Neutrophil (primary cell): Measurements from ENCODE around the gene ZSCAN21.

Source experiments
- H3K27ac ChIP-seq: fragments of 200-600 bp; sonication (generic); 2 replicates; pipeline ENCODE4 v1.5.1; 2016; ENCODE audit warnings: mild to moderate bottlenecking, moderate library complexity
- H3K27me3 ChIP-seq: fragments of 200-600 bp; sonication (generic); 2 replicates; pipeline ENCODE4 v1.6.0; 2016; ENCODE audit warnings: mild to moderate bottlenecking
- H3K36me3 ChIP-seq: fragments of 200-600 bp; sonication (generic); 2 replicates; pipeline ENCODE4 v1.5.1; 2017
- H3K4me1 ChIP-seq, 2 experiments: fragments of 200-600 bp in 1 of 2; sonication (generic) in 1 of 2; 1 replicate in 1 of 2; 2 replicates in 1 of 2; pipeline versions ENCODE4 v1.5.1 to v1.6.1; 2013 to 2016; ENCODE audit warnings: low read depth in 1 of 2, low read length in 1 of 2, mild to moderate bottlenecking in 1 of 2, moderate library complexity in 1 of 2; ENCODE audit not compliant: control insufficient read depth in 1 of 2, insufficient read depth in 1 of 2
- H3K4me3 ChIP-seq, 2 experiments: fragments of 200-600 bp in 1 of 2; sonication (generic) in 1 of 2; 1 replicate in 1 of 2; 2 replicates in 1 of 2; pipeline ENCODE4 v1.5.1; 2013 to 2016; ENCODE audit warnings: low read depth in 1 of 2, low read length in 1 of 2, mild to moderate bottlenecking in 1 of 2, moderate library complexity in 1 of 2
- H3K9me3 ChIP-seq: fragments of 200-600 bp; sonication (generic); 2 replicates; pipeline ENCODE4 v1.5.1; 2016
- TF ChIP-seq, protein P1 (sequence below): fragments of 200-600 bp; sonication (generic); IDR thresholded peaks from 2 replicates; pipeline ENCODE4 v1.5.1; 2016; ENCODE audit warnings: antibody characterized with exemption

ZSCAN21 gene

DNA sequence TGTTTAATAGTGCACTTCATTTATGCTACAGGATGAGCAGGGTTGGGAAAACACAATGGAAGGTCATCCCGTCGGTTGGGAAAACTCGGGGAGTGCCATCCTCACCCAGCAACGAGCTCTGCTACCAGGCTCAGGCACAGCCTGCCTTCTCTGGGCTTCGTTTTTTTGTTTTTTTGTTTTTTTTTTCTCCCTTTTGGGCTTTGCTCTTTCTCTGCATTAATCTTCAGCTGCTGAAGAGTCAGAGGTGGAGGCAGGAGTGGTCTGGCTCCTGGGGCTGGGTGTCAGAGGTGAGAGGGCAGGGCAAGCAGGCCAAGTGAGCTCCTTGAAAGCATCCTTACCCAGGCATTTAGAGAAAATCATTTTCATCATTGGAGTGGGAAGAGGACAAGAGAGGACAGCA, 20.4 kb downstream of the ZSCAN21 start:
- H3K4me1 ChIP-seq: no peaks in the 10 kb centered on the region
- peaks cover 57% of the 10 kb centered on the region for H3K36me3 ChIP-seq
- H3K27ac ChIP-seq: no peak overlapping the region
- TF ChIP-seq, protein P1, sequence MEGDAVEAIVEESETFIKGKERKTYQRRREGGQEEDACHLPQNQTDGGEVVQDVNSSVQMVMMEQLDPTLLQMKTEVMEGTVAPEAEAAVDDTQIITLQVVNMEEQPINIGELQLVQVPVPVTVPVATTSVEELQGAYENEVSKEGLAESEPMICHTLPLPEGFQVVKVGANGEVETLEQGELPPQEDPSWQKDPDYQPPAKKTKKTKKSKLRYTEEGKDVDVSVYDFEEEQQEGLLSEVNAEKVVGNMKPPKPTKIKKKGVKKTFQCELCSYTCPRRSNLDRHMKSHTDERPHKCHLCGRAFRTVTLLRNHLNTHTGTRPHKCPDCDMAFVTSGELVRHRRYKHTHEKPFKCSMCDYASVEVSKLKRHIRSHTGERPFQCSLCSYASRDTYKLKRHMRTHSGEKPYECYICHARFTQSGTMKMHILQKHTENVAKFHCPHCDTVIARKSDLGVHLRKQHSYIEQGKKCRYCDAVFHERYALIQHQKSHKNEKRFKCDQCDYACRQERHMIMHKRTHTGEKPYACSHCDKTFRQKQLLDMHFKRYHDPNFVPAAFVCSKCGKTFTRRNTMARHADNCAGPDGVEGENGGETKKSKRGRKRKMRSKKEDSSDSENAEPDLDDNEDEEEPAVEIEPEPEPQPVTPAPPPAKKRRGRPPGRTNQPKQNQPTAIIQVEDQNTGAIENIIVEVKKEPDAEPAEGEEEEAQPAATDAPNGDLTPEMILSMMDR: no peak
- H3K9me3 ChIP-seq: peaks cover 32% of the 10 kb centered on the region
- no peak overlapping the region for H3K4me3 ChIP-seq
- no peaks in the 10 kb centered on the region for H3K27me3 ChIP-seq

DNA sequence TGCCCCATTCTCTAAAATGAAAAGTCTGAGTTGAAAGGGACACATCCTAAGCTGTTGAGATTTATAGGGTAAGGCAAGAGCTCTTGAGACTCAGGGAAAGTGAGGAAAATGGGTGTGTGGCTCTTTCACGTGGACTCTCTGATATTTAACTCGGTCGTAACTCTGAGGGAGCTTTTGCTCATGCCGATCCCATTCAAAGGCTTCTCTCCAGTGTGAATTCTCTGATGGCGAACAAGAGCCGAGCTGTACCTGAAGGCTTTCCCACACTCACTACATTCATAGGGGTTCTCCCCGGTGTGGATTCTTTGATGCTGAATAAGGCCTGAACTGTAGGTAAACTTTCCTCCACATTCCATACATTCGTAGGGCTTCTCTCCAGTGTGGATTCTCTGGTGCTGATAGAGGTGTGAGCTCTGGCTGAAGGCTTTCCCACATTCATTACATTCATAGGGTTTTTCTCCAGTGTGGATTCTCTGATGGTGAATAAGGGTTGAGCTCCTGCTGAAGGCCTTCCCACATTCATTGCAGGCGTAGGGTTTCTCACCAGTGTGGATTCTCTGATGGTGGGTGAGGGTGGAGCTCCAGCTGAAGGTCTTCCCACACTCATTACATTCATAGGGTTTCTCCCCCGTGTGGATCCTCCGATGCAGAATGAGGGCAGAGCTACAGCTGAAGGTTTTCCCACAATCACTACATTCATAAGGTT, 21.6 kb downstream of the ZSCAN21 start:
- TF ChIP-seq, protein P1: no peak
- Histone ChIP-seq H3K4me1 (no peaks in the 10 kb centered on the region), H3K36me3 (peaks cover 63% of the 10 kb centered on the region), H3K4me3 (no peak overlapping the region), H3K27me3 (no peaks in the 10 kb centered on the region), H3K9me3 (peaks cover 32% of the 10 kb centered on the region), H3K27ac (no peak overlapping the region)

DNA sequence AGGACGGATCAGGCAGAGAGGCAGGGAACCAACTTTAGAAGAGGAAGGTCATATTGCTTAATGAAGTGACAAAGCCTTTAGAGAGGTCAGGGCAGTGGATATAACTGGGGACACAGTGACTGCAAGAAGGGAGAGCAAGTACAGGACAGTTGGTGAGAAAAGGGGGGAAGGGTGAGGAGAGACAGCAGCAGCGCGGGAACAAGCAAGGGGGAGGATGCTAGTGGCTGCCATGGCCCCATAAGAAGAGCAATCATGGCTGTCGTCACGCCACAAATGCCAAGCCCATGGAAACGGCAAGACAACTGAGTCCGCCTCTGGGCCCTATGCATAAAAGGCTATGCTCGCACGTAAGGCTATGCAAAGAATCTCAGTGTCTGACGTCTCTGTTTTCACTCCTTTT, 22.9 kb downstream of the ZSCAN21 start:
- peaks cover 32% of the 10 kb centered on the region for H3K9me3 ChIP-seq
- no peak overlapping the region for H3K4me3 ChIP-seq
- H3K27me3 ChIP-seq: no peaks in the 10 kb centered on the region
- no peaks in the 10 kb centered on the region for H3K4me1 ChIP-seq
- H3K27ac ChIP-seq: no peak overlapping the region
- TF ChIP-seq, protein P1: no peak
- peaks cover 74% of the 10 kb centered on the region for H3K36me3 ChIP-seq

DNA sequence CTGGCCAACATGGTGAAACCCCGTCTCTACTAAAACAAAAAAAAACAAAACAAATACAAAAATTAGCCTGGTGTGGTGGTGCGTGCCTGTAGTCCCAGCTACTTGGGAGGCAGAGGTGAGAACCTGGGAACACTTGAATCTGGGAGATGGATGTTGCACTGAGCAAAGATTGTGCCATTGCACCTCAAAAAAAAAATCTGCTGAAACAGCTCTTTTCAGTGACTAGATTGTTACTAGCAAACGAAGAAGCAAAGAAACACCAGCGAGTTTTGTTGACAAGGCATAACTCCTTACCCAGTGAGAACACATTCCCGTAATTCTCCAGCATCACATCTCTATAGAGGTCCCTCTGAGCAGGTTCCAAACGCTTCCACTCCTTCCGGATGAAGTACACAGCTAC, 25.3 kb downstream of the ZSCAN21 start:
- peaks cover 31% of the 10 kb centered on the region for H3K9me3 ChIP-seq
- TF ChIP-seq, protein P1: no peak
- H3K4me3 ChIP-seq: no peak overlapping the region
- no peak overlapping the region for H3K27ac ChIP-seq
- H3K36me3 ChIP-seq: peaks cover 75% of the 10 kb centered on the region
- no peaks in the 10 kb centered on the region for H3K27me3 ChIP-seq
- H3K4me1 ChIP-seq: no peaks in the 10 kb centered on the region

DNA sequence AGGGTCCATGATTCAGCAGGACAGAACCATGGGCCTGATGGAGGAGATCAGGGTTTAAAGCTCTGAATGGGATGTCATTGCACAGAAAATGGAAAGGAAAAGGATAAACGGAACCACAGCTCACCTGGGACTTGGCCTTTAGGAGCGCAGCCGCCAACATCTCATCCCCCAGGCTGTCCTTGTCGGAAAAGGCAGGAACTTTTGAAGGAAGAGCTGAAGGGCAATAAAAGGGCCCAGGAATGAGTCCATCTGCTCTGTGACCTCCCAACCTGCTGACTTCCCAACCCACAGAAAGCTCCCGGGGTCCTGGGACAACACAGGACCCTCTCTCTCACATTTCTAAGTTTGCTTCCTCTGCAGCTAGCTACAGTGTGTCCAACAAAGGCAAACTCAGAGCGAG, 25.8 kb downstream of the ZSCAN21 start:
- TF ChIP-seq, protein P1: no peak
- H3K36me3 ChIP-seq: peaks cover 69% of the 10 kb centered on the region
- H3K27ac ChIP-seq: no peak overlapping the region
- no peaks in the 10 kb centered on the region for H3K4me1 ChIP-seq
- H3K27me3 ChIP-seq: no peaks in the 10 kb centered on the region
- H3K9me3 ChIP-seq: peaks cover 25% of the 10 kb centered on the region
- H3K4me3 ChIP-seq: no peak overlapping the region
